Activated CD4-positive, alpha-beta T cell treated with anti-CD3 and anti-CD28 coated beads, Interleukin-2, amount 10 ng/mL, durations not matched to agents 24 days and 14 days (primary cell): ENCODE results near the gene TBC1D5. TPM values are rescaled to one million over a fixed set of nuclear protein-coding genes. Genes with fewer than 3 reads are reported as not detected.
A peak's percentile ranks its signal among the peaks of the same experiment; 100 is the strongest.
"Not testable (repeated sequence)": the region's sequence is repeated elsewhere in the genome, so short reads cannot be mapped to it uniquely, and the experiment has no call there.

Experiments used
- DNase-seq: peaks from one replicate; pipeline ENCODE4 v3.0.0; 2022
- H3K27ac Mint-ChIP-seq: one replicate; pipeline ENCODE4 v1.8.0; 2022; ENCODE audit warnings: mild to moderate bottlenecking, mixed read lengths
- H3K27me3 Mint-ChIP-seq: one replicate; pipeline ENCODE4 v1.8.0; 2022; ENCODE audit warnings: mixed read lengths
- H3K36me3 Mint-ChIP-seq: one replicate; pipeline ENCODE4 v1.8.0; 2022; ENCODE audit warnings: low read depth, mild to moderate bottlenecking, mixed read lengths
- H3K4me1 Mint-ChIP-seq: one replicate; pipeline ENCODE4 v1.8.0; 2021; ENCODE audit warnings: mixed read lengths
- H3K4me3 Mint-ChIP-seq: one replicate; pipeline ENCODE4 v1.8.0; 2022; ENCODE audit warnings: mild to moderate bottlenecking, moderate library complexity, mixed read lengths
- H3K9me3 Mint-ChIP-seq: one replicate; pipeline ENCODE4 v1.8.0; 2021; ENCODE audit warnings: mixed read lengths
- intact Hi-C: fragments of 100-400 bp; cut with micrococcal nuclease; formaldehyde crosslinking; loops from one replicate; pipeline ENCODE4 v1.15.1; 2023
- total RNA-seq: library from RNA; stranded (reverse); gene quantifications from 2 replicates; pipeline ENCODE4 v1.2.3, GENCODE V29; 2022

TBC1D5 gene, protein sequence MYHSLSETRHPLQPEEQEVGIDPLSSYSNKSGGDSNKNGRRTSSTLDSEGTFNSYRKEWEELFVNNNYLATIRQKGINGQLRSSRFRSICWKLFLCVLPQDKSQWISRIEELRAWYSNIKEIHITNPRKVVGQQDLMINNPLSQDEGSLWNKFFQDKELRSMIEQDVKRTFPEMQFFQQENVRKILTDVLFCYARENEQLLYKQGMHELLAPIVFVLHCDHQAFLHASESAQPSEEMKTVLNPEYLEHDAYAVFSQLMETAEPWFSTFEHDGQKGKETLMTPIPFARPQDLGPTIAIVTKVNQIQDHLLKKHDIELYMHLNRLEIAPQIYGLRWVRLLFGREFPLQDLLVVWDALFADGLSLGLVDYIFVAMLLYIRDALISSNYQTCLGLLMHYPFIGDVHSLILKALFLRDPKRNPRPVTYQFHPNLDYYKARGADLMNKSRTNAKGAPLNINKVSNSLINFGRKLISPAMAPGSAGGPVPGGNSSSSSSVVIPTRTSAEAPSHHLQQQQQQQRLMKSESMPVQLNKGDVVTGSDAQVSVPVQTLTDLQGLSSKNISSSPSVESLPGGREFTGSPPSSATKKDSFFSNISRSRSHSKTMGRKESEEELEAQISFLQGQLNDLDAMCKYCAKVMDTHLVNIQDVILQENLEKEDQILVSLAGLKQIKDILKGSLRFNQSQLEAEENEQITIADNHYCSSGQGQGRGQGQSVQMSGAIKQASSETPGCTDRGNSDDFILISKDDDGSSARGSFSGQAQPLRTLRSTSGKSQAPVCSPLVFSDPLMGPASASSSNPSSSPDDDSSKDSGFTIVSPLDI
- 38.5 and 39.0 TPM in 2 replicates for total RNA-seq

DNA sequence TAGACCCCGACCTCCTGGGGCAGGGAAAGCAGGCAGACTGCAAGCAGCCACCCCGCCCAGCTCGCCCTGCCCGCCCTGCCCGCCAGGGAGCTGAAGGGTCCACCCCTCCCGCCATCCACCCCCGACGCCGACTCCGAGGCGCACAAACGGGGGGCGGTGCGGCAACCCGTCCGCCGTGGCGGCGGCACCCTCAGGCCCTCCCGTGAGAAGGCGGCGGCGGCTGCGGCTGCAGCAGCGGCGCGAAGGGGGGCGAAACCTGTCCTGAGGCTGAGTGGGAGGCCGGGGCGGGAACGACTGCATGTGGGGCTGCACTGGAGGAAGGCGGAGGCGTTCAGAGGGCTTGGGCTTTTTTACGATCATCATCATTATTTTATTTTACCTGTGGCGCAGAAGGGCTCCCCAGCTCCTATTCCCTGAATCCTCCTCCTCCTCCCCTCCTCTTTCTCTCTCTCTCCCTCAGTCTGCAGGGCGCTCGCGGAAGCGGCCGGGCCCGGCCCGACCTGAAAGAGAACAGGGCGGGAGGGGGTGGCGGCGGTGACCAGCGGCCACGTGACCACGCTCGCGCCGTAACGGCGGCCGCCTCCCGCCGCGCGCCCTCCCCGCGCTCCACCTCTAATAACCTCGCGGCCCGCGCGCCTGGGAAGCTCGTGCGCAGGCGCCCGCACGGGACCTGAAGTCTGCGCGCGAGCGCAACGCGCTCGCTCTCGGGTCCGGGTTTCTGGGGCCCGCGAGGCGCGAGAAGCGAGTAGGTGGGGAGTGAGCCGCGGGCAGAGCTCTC, at the start of gene TBC1D5:
Gene TBC1D5, minus strand, starts transcription at position 530 of the 778 bp plus-strand sequence. CDS start 234,061 bp downstream, outside the sequence.
- peak within 1 kb of the TSS; percentile 95 for H3K4me3 Mint-ChIP-seq
- intact Hi-C loops: loop anchor here (1.0 to 10.0 kb wide), 9 partner anchors 32 to 1477 kb away; partner anchors contain the start of genes DPH3, OXNAD1, PLCL2 and RFTN1
- peak within 1 kb of the TSS; percentile 98 for H3K27ac Mint-ChIP-seq
- peaks cover 34% of the 10 kb centered on the region for H3K4me1 Mint-ChIP-seq
- peaks cover 6% of the 10 kb centered on the region for H3K36me3 Mint-ChIP-seq
- peak; percentile 97 for DNase-seq
- no peaks in the 10 kb centered on the region for H3K27me3 Mint-ChIP-seq
- H3K9me3 Mint-ChIP-seq: no peaks in the 10 kb centered on the region

GRCh38 chr3:17783426-17783825, 41.0 kb upstream of the TBC1D5 start:
- intact Hi-C loops: no loop called here
- Mint-ChIP-seq H3K4me1 (peaks cover 16% of the 10 kb centered on the region), H3K9me3 (peaks cover 25% of the 10 kb centered on the region), H3K27ac (no peak overlapping the region), H3K36me3 (peaks cover 56% of the 10 kb centered on the region), H3K4me3 (no peak overlapping the region), H3K27me3 (peaks cover 2% of the 10 kb centered on the region)
- DNase-seq: peak; percentile 8

GRCh38 chr3:17782751-17783150, 40.3 kb upstream of the TBC1D5 start:
- Mint-ChIP-seq H3K36me3 (peaks cover 62% of the 10 kb centered on the region), H3K9me3 (peaks cover 25% of the 10 kb centered on the region), H3K4me1 (peaks cover 18% of the 10 kb centered on the region), H3K4me3 (no peak overlapping the region), H3K27ac (no peak overlapping the region), H3K27me3 (peaks cover 2% of the 10 kb centered on the region)
- no peak for DNase-seq
- intact Hi-C loops: no loop called here

- Mint-ChIP-seq H3K36me3 (peaks cover 78% of the 10 kb centered on the region), H3K4me1 (peaks cover 33% of the 10 kb centered on the region), H3K9me3 (peaks cover 34% of the 10 kb centered on the region)
- DNase-seq: peak; percentile 8
- H3K27ac Mint-ChIP-seq, H3K27me3 Mint-ChIP-seq, H3K4me3 Mint-ChIP-seq, intact Hi-C loops: not testable (repeated sequence)
These were observed 37.9 kb upstream of the TBC1D5 start for GRCh38 chr3:17780369-17780768.

DNA sequence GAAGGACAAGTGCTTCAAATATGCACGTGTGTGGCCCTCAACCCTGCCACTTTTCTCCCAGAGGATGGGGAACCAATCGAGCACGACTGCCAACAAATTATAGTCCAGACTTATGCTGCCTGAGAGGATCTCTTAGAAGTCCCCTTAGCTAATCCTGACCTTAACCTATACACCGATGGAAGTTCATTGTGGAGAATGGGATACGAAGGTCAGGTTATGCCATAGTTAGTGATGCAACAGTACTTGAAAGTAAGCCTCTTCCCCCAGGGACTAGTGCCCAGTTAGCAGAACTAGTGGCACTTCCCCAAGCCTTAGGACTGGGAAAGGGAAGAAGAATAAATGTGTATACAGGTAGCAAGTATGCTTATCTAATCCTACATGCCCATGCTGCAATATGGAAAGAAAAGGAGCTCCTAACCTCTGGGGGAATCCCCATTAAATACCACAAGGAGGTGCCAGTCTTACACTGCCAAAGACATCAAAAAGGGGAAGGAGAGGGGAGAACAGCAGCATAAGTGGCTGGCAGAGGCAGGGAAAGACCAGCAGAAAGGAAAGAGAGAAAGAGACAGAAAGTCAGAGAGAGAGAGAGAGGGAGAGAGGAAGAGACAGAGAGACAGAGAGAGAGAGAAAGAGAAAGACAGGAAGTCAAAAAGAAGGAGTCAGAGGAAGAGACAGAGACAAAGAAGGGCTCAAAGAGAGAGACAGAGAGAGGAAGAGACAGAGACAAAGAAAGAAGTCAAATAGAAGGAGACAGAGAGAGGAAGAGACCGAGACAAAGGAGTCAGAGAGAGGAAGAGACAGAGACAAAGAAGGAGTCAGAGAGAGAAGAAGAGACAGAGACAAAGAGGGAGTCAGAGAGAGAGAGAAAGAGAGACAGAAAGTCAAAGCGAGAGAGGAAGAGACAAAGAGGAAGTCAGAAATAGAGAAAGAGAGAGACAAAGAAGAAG, 37.1 kb upstream of the TBC1D5 start:
- Mint-ChIP-seq H3K4me1 (peaks cover 40% of the 10 kb centered on the region), H3K9me3 (peaks cover 38% of the 10 kb centered on the region), H3K27ac (peak overlapping the region; percentile 2), H3K36me3 (peaks cover 79% of the 10 kb centered on the region)
- H3K27me3 Mint-ChIP-seq, intact Hi-C loops, H3K4me3 Mint-ChIP-seq: not testable (repeated sequence)
- peak; percentile 50 for DNase-seq

DNA sequence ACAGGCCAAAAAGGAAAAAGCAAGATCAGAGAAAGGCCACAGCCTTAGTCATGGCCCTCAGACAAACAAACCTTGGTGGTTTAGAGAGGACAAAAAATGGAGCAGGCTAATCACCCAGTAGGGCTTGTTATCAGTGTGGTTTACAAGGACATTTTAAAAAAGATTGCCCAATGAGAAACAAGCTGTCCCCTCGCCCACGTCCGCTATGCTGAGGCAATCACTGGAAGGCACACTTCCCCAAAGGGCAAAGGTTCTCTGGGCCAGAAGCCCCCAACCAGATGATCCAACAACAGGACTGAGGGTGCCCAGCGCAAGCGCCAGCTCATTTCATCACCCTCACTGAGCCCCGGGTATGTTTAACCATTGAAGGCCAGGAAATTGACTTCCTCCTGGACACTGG, 34.9 kb upstream of the TBC1D5 start:
- Mint-ChIP-seq H3K9me3 (peaks cover 30% of the 10 kb centered on the region), H3K4me1 (peaks cover 39% of the 10 kb centered on the region), H3K36me3 (peaks cover 63% of the 10 kb centered on the region)
- H3K4me3 Mint-ChIP-seq, H3K27me3 Mint-ChIP-seq, intact Hi-C loops, H3K27ac Mint-ChIP-seq: not testable (repeated sequence)
- DNase-seq: peak; percentile 37

GRCh38 chr3:17775073-17775472, 32.6 kb upstream of the TBC1D5 start:
- peaks cover 36% of the 10 kb centered on the region for H3K4me1 Mint-ChIP-seq
- peak overlapping the region; percentile 84 for H3K4me3 Mint-ChIP-seq
- intact Hi-C loops: no loop called here
- peaks cover 3% of the 10 kb centered on the region for H3K27me3 Mint-ChIP-seq
- H3K27ac Mint-ChIP-seq: peak overlapping the region; percentile 89
- H3K36me3 Mint-ChIP-seq: peaks cover 43% of the 10 kb centered on the region
- DNase-seq: peak; percentile 80
- peaks cover 18% of the 10 kb centered on the region for H3K9me3 Mint-ChIP-seq

DNA sequence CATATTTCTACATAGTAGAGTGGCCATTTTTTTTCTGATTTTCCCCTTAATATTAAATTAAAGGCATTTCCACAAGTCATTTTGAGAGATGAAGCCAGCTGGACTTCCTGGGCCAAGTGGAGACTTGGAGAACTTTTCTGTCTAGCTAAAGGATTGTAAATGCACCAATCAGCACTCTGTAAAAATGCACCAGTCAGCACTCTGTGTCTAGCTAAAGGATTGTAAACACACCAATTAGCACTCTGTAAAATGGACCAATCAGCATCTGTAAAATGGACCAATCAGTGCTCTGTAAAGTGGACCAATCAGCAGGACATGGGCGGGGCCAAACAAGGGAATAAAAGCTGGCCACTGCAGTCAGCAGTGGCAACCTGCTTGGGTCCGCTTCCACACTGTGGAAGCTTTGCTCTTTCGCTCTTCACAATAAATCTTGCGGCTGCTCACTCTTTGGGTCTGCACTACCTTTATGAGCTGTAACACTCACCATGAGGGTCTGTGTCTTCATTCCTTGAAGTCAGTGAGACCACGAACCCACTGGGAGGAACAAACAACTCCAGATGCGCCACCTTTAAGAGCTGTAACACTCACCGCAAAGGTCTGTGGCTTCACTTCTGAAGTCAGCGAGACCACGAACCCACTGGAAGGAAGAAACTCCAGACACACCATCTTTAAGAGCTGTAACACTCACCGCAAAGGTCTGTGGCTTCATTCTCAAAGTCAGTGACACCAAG, 31.9 kb upstream of the TBC1D5 start:
- intact Hi-C loops: loop anchor here (1.0 to 5.0 kb wide), 2 partner anchors 32 to 42 kb away; partner anchors contain the start of gene TBC1D5

DNA sequence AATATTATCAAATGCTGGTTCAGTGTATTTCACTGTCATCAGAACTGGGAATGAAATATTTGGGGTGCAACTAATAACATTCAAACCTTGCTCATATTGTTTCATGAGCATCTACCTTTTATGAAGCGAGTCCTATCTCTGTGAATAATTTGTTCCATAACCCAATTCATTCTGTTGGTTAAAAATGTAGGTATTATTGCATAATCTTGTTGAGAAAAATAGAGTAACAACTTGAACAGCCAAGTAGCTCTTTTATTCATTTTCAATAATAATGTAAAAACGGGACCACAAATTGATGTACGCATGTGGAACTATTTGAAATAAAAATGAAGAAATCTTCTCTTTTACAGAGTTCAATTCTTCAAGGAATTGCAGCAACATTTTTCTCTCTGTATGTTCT, 30.1 kb upstream of the TBC1D5 start:
- H3K4me3 Mint-ChIP-seq: no peak overlapping the region
- no peak overlapping the region for H3K27ac Mint-ChIP-seq
- intact Hi-C loops: loop anchor here (5.0 kb wide), 1 partner anchor 40 kb away; no protein-coding TSS in a partner anchor
- peaks cover 20% of the 10 kb centered on the region for H3K36me3 Mint-ChIP-seq
- DNase-seq: peak; percentile 2
- H3K27me3 Mint-ChIP-seq: peaks cover 10% of the 10 kb centered on the region
- H3K4me1 Mint-ChIP-seq: peaks cover 24% of the 10 kb centered on the region
- peaks cover 18% of the 10 kb centered on the region for H3K9me3 Mint-ChIP-seq

More for the DNA sequence above, 31.9 kb upstream of the TBC1D5 start:
- H3K4me3 Mint-ChIP-seq: peak overlapping the region; percentile 84
- DNase-seq: peak; percentile 91
- peaks cover 36% of the 10 kb centered on the region for H3K36me3 Mint-ChIP-seq
- not testable (repeated sequence) for H3K27me3 Mint-ChIP-seq
- H3K27ac Mint-ChIP-seq: peak overlapping the region; percentile 89
- peaks cover 18% of the 10 kb centered on the region for H3K9me3 Mint-ChIP-seq
- H3K4me1 Mint-ChIP-seq: peaks cover 29% of the 10 kb centered on the region

GRCh38 chr3:17771177-17772017, 29.0 kb upstream of the TBC1D5 start:
- H3K27me3 Mint-ChIP-seq: peaks cover 14% of the 10 kb centered on the region
- DNase-seq: peak; percentile 25
- H3K27ac Mint-ChIP-seq: no peak overlapping the region
- intact Hi-C loops: loop anchor here (5.0 kb wide), 1 partner anchor 39 kb away; no protein-coding TSS in a partner anchor
- peaks cover 17% of the 10 kb centered on the region for H3K4me1 Mint-ChIP-seq
- H3K4me3 Mint-ChIP-seq: no peak overlapping the region
- peaks cover 9% of the 10 kb centered on the region for H3K36me3 Mint-ChIP-seq
- peaks cover 9% of the 10 kb centered on the region for H3K9me3 Mint-ChIP-seq

- intact Hi-C loops: loop anchor here (5.0 kb wide), 1 partner anchor 38 kb away; no protein-coding TSS in a partner anchor
- H3K27ac Mint-ChIP-seq: no peak overlapping the region
- H3K9me3 Mint-ChIP-seq: peaks cover 8% of the 10 kb centered on the region
- DNase-seq: peak; percentile 14
- peaks cover 12% of the 10 kb centered on the region for H3K4me1 Mint-ChIP-seq
- H3K36me3 Mint-ChIP-seq: peaks cover 4% of the 10 kb centered on the region
- H3K4me3 Mint-ChIP-seq: no peak overlapping the region
- peaks cover 16% of the 10 kb centered on the region for H3K27me3 Mint-ChIP-seq
These were observed 28.3 kb upstream of the TBC1D5 start for GRCh38 chr3:17770682-17771081.
